HG02938 (cell line): ENCODE data around the gene ISOC2.
A peak's percentile ranks its signal among the peaks of the same experiment; 100 is the strongest.
"Not testable (repeated sequence)": the region's sequence is repeated elsewhere in the genome, so short reads cannot be mapped to it uniquely, and the experiment has no call there.

Experiments used
- ATAC-seq: cut with Tn5 transposase; IDR thresholded peaks from one replicate; pipeline ENCODE4 v1.9.1; 2021; ENCODE audit warnings: mild to moderate bottlenecking, moderate library complexity; ENCODE audit not compliant: unreplicated experiment

The ISOC2 gene

DNA sequence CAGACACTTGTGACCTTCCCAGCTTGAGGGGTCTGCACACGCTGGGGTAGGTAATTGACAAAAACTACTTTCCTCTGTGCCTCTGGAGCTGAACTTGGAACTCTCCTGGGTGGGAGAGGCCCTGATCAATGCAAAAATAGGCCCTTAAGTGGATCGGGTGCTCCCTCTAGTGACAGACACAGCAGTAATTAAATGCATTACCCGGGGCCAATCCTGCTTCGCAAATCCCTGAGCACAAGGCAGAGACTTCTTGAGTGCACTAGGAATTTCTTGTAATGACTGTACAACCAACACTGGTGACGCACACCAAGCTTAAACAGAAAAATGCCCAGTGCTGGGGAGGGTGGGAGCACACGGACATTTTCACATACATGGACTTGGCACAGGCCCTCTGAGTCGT, 43.3 kb downstream of the ISOC2 start:
- ATAC-seq = no peak

DNA sequence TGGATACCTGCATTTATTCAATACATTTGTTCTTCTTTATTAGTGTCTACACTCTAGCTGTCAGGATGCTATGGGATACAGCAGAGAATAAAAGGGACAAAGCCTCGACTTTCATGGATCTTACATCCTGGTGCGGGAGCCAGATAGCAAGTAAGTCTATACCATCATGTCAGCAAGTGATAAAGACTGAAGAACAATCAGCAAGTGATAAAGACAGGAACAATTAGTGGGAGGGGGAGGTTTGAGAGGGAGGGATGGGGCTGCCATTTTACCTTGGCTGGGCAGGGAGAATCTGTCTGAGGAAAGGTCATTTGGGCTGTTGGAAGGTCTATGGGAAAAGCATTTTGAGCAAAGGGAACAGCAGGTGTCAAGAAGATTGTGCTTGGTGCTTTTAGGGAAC, 51.3 kb downstream of the ISOC2 start:
- ATAC-seq = no peak

DNA sequence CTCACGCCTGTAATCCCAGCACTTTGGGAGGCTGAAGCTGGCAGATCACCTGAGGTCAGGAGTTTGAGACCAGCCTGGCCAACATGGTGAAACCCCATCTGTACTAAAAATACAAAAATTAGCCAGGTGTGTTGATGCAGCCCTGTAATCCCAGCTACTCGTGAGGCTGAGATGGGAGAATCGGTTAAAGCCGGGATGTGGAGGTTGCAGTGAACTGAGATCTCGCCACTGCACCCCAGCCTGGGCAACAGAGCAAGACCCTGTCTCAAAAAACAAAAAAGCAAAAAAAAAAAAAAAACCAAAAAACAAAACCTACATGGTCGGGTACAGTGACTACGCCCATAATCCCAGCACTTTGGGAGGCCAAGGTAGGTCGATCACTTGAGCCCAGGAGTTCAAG, 52.3 kb downstream of the ISOC2 start:
- not testable (repeated sequence) for ATAC-seq

DNA sequence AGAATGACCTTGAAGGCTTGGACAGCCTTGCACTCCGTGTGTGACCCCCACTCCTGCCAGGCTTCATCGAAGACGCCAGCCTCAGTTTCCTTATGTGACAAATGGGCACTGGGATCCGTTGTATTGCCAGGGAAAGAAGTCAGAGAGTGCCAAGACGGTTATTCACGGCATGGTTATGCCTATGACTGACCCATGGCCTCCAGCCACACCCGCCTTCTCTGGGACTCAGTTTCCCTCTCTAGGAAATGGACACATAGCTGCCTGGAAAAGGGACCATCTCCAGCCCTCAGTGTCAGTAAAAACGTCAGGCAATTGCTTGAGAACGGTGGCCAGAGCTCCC, 52.9 kb downstream of the ISOC2 start:
- ATAC-seq = no peak

DNA sequence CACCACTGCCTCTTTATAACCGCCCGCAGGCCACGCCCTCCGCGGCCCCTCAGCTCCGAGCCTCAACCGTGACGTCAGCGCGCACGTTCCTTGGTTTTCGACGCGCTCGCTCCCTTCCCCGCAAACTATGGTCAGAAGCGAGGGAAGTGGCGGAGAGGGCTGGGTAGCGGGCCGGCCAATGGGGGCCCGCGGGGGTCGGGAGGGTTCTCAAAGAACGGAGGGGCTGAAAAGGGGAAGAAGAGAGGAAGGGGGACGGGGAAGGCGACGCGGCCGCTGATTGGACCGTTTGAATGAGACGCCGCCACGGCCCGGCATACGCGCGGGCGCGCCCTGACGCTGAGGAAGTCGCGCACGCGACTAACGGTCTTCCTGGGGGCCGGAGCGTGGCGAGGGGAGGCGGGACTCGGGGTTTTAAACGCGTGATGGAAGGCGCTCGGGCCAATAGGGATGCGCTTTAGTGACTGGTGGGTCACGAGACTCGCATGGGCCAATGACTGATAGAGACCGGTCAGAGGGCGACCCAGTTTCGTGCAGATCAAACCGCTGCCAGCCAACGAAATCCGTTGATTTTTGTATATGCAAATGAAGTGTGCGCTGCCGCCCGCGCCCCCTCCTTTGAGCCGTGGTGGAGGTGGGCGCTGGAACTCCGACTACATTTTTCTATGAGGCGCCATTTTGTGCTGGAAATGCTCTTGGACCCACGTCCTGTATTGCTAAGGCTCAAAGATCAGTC, 53.5 kb downstream of the ISOC2 start:
- ATAC-seq = peak; percentile 83

DNA sequence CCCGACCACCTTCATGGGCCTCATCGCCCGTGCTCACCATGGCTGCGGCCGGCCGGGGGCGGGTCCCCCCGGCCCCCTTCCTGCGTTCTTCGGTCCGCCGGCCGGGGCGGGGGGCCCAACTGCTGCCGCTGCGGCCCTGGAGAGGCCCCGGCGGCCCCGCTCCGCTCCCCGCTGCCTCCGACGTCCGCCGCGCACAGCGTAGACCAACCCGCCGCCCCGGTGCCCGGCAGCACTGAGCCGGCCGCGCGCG, 54.0 kb downstream of the ISOC2 start, which contains the start of gene UBE2S:
TSS of gene UBE2S (minus strand) at position 239 of the 250 bp plus-strand sequence. CDS start at position 40, 199 bp downstream.
- not testable (repeated sequence) for ATAC-seq

DNA sequence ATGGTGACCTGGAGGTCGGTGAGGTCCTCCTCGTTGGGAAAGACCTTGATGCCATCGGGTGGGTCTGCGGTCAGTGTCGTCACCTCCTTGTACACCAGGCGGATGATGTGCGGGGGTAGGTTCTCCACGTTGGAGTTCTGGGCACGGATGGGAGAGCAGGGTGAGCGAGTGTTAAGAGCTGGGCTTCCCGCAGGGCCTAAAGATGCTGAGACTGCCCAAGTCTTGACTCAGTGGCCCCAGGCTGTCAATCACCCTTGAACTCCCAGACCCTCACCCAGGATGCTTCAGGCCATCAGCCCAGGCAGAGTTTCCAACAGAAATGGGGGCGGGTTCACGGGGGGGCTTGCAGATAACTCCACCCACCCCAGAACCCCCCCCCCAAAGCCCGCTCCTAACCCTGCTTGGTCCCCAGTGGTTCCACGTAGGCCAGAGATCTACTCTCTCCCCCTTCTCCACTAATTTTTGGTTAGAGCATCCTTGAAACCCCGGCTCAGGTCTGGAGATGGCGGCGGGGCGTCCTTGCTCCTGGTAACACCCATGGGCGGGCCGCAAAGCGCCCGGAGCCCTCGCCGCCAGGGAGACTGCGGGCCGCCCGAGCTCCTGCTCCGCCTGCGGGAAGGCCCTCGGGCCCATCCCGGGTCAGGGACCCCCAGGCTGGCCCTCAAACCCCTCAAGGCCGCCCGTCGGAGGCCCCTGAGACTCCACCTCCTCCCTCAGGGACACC, 54.5 kb downstream of the ISOC2 start:
- ATAC-seq = no peak

DNA sequence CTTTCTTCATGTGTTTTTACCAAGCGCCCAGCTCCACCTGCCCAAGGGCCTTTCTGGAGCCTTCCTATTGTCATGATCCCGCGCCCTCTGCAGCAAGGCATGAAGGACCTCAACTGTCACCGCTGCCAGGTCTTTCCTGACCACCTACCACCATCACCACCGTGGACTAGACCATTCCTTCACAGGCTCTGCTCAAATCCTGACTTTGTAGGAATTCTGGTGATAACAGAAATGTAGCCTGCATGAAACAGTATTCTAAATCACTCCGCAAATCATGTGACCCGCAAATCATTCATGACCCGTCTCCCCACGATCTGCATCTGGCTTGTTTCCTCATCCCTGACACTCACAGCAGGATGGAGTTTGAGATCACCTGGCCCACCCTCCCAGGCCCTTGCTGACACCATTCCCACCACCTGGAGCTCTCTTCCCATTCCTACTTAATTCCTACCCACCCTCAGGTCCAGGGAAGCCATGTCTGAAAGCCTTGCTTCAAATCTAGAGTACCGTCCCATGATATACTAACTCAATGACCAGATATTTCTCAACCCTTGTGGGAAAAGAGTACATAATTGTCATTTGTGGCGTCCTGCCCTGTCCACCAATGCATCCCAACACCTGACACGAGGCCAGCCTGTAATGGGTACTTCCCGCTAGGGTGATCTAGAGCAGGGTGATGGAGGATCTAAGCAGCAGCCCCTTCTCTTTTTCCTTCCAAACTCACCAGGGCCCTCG, 55.2 kb downstream of the ISOC2 start:
- no peak for ATAC-seq

DNA sequence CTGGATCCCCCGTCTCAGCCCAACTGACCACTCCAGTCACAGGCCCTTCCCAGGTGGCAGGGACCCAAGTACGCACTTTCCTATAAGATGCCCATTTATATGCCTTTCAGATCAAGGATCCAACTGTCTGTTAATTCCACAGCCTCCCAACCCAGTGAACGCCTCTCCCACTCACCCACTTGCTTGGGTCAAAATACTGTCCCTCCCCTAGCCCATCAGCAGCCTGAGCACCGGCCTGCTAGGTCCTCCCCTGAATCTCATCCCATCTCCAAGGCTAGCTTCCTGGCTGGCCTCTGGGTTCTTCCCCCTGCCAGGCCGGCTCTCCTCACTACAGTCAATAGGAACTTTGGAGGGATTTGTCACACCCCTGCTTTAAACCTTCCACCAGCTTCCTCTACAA, 55.8 kb downstream of the ISOC2 start:
- no peak for ATAC-seq
